NCI-H2227 (cell line): ENCODE data around the gene FGD2.
A peak's percentile ranks its signal among the peaks of the same experiment; 100 is the strongest.
"Not testable (repeated sequence)": the region's sequence is repeated elsewhere in the genome, so short reads cannot be mapped to it uniquely, and the experiment has no call there.

ENCODE experiments used
- DNase-seq: peaks from one replicate; lab custom pipeline; 2025; ENCODE audit not compliant: unreplicated experiment; lab: John Stamatoyannopoulos, UW

The FGD2 gene

GRCh38 chr6:36989264-36989663, 16.2 kb upstream of the FGD2 start:
- no peak for DNase-seq

DNA sequence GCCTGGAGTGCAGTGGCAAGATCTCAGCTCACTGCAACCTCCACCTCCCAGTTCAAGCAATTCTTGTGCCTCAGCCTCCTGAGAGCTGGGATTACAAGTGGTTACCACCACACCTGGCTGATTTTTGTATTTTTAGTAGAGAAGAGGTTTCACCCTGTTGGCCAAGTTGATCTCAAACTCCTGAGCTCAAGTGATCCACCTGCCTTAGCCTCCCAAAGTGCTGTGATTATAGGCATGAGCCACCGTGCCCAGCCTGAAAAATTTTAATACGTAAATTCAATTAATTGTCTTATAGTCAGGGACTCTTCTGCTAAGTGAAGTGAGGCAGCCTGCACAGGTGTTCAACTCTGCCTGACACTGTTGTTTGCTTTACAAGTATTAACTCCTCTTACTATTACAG, 15.1 kb upstream of the FGD2 start:
- DNase-seq = not testable (repeated sequence)

GRCh38 chr6:36997811-36998722, 7.4 kb upstream of the FGD2 start:
- no peak for DNase-seq

GRCh38 chr6:36998723-36999038, 6.8 kb upstream of the FGD2 start:
- DNase-seq = no peak

DNA sequence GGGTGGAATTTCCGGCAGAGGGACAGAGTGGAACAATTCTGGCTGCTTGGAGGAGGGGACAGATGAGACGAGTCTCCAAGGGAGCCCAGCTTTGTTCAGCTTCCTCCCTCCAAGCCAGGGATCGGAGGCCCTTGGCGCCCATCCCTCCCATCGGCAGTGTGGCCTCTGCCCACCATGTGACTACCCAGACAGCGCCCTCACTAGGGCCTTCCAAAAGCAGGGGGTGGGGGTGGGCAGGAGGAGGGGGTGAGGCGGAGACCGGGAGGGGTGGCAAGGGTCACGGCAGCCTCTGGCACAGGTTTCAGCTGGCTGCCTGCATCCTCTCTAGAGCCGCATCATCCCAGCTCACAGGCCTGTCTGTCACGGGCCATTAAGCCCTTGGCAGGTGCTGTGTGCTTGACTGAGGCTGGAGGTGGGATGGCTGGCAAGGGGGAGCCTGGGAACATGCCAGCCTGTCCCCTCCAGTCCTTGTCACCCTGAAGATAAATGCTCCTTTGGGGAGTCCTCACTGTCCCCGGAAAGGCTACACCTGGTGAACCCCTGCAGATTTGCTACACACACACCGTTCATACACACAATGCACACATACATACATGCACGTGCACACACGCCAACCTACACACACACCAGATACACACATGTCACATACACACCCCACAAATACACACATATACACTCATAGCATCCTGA, 6.2 kb upstream of the FGD2 start:
- DNase-seq = no peak

GRCh38 chr6:36999751-37000125, 5.7 kb upstream of the FGD2 start:
- no peak for DNase-seq

DNA sequence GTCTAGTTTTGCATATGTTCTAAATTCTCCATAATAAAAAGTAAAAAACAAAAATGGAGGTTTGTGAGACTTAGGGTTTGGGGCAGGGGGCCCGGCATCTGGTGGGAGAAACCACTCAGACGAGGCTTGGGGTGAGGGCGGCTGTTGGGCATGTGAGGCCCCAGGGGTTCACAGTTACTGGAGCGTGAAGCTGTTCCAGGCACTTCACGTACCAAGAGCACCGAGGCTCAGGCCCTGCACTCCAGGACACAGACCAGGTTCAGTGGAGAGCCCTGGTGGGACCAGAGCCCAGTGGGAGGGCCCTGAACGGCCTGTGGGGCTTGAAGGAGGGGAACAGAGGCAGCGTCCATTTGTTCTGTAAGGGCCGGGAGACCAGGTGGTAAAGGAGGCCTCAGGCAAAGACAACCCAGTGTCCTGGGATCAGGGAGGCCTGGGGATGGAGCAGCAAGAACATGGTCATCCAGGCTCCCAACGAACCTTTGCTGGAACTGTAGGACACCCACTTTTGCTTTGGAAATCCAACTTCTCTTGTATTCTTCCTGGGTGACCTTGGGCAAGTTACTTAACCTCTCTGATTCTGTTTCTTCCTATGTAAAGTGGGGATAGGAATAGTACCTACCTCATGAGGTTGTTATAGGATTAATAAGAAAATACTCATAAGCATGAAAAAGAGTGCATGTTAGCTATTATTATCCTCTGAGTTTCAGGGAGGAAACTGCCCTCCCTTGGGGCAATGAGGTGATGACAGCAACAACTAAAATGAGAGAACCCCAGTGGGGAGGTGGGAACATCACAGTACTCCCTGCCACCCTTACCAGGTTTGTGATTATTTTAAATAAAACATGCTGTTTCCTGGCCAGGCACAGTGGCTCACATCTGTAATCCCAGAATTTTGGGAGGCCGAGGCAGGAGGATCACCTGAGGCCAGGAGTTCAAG, 1.1 kb upstream of the FGD2 start:
- DNase-seq = no peak

GRCh38 chr6:37005827-37006567, 542 bp downstream of the FGD2 start:
- no peak for DNase-seq

DNA sequence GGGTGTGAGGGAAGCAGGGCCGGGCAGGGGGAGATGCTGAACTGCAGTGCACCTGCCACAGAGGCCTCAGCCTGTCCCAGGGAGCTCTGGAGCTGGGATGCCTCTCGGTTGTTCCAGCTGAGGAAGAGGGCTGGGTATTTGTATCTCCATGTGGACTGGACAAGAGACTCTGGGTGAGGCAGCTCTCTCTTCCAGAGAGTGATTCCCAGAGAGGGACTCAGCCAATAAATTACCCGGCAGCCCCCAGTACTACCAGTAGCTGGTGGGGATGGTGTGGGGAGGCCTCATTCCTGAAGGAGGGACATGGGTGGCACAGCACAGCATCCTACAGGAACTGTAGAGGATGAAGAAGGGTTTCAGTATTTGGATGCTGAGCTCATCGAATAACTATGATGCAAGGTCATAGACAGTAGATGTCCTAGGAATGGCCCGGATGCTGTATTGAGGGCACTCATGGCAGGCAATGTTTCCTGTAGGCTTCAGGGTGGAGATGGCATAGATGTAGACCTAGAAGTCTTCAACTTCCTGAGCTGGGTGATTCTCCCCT, 1.4 kb downstream of the FGD2 start:
- no peak for DNase-seq

GRCh38 chr6:37007340-37008043, 2.0 kb downstream of the FGD2 start:
- DNase-seq = no peak

- DNase-seq = no peak
Measured at GRCh38 chr6:37008484-37009465, 3.3 kb downstream of the FGD2 start.

DNA sequence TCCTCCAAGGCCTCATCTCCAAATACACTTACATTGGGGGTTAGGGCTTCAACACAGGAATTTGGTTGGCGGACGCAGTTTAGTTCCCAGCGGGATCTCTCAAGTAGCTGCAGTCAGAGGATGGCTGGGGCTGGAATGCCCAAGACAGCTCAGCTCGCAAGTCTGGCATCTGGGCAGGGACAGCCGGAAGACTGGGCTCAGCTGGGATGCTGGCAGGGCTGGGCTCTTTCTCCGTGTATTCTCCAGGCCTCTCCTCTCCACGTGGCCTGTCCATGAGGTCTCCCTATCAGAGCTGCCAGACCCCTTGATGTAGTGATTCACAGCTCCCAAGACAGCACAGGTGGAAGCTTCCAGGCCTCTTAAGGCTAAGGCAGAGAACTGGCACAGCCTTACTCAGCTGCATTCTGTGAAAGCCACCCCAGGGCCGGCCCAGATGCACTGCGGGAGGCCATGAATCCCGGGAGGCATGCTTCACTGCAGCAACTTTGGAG, 5.0 kb downstream of the FGD2 start:
- DNase-seq = peak; percentile 61

DNA sequence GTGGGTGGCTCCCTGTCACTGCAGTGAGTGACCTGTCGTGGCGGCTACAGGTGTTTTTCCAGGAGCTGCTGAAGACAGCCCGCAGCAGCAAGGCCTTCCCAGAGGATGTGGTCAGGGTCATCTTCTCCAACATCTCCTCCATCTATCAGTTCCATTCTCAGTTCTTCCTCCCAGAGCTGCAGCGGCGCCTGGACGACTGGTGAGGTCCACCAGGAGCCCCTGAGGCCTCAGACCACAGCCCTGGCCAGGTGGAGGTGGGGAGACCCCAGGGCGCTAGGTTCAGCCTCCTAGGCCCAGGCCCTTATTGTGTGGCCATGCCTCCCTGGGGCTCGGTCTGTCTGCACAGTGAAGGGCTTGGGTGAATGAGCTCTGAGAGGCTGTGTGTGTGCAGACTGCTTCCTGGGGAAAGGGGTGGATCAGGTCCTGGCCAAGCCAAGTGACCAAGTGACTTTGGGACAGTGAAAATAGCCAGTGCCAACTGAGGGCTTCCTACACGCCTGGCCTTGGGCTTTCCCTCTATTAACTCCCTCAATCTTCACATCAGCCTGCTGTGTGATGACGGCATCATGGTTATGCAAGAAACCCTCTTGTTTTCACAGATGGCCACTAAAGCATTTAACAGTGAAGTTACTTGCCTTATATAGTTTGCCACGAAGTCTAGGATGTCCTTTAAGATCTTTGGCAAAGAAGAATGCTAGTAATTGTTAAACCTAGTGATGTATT, 6.4 kb downstream of the FGD2 start:
- DNase-seq = no peak

- no peak for DNase-seq
Measured at GRCh38 chr6:37013516-37014491, 8.3 kb downstream of the FGD2 start.

DNA sequence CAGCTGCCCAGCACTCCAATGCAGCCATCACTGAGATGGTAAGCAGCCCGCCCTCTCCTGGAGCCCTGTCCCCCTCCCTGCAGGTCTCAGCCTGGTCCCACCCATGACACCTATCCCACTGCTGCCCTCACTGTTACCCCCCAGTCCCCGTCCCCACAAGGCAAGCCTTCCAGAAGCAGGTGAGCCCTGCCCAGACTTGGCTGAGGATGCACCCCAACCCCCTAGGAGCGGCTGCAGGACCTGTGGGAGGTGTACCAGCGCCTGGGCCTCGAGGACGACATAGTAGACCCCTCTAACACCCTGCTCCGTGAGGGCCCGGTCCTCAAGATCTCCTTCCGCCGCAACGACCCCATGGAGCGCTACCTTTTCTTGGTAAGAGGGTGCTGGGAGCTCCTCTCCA, 9.2 kb downstream of the FGD2 start:
- no peak for DNase-seq

- DNase-seq = no peak
Measured at GRCh38 chr6:37015532-37015931, 10.1 kb downstream of the FGD2 start.

DNA sequence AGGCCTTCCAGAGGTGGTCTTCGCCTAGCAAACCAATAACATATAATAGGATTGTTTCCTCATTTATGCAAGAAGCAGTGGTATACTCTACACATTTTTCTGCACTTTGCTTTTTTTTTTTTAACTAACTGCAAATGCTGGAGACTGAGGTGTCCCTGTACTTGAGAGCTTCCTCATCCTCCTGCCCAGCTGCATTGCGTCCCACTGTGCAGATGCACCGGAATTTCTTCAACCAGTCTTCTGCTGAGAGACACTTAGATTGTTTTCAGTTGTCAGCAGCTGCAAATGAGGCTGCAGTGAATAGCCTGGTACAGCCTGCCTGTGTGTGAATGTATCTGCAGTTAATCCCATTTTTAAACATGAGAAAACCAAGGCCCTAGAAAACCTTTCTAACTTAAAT, 11.5 kb downstream of the FGD2 start:
- no peak for DNase-seq
